ENCODE results near the gene CTSK.

CTSK gene

DNA sequence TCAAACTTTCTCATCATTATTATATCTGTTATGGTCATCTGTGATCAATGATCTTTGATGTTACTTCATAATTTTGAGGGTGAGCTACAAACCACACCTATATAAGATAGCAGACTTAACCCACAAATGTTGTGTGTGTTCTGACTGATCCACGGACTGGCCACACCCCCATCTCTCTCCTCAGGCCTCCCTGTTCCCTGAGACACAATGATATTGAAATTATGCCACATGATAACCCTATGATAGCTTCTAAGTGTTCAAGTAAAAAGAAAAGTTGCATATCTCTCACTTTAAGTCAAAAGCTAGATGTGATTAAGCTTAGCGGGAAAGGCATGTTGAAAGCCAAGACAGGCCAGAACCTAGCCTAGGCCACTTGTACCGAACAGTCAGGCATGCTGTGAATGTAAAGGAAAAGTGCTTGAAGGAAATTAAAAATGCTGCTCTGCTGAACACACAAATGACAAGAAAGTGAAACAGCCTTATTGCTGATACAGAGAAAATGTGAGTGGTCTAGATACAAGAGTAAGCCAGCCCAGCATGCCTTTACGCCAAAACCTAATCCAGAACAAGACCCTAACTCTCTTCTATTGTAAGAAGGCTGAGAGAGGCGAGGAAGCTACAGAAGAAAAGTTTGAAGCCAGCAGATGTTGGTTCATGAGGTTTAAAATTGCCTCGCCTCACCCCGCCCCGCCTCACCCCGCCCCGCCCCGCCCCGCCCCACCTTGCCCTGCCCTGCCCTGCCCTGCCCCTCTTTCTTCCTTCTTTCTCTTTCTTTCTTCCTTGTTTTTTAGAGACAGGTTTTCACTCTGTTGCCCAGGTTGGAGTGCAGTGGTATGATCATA, 59.0 kb downstream of the CTSK start:
- no peak overlapping the region for H3K27ac ChIP-seq (ENCODE audit: insufficient read depth, low read length, poor library complexity, severe bottlenecking)
- peaks cover 55% of the 10 kb centered on the region for H3K36me3 ChIP-seq (ENCODE audit: control insufficient read depth, insufficient read depth, low read length)

More for the DNA sequence above, 59.0 kb downstream of the CTSK start:
- Histone ChIP-seq H3K4me1 (ENCODE audit: control insufficient read depth, insufficient read depth, low read length, poor library complexity, severe bottlenecking) (no peaks in the 10 kb centered on the region), H3K9me3 (ENCODE audit: control insufficient read depth, low read length) (no peaks in the 10 kb centered on the region), H3K27me3 (replicated peaks; ENCODE audit: control insufficient read depth, insufficient read depth, low read length, poor library complexity, severe bottlenecking) (no peaks in the 10 kb centered on the region), H3K4me3 (ENCODE audit: insufficient read depth, low read depth, low read length, poor library complexity, severe bottlenecking) (no peak overlapping the region)
- DNase-seq = no peak

Data from effector memory CD4-positive, alpha-beta T cell (primary cell).